Retinal pigment epithelial cell (primary cell): ENCODE measurements around the gene NECTIN1.

ENCODE experiments used
- DNase-seq: peaks from one replicate; pipeline ENCODE4 v3.0.0-alpha.2; 2010; ENCODE audit warnings: low read depth
- H3K4me3 ChIP-seq: 2 replicates; pipeline ENCODE4 v1.5.1; 2011; ENCODE audit warnings: mild to moderate bottlenecking, low read length, control low read depth, moderate library complexity
- TF ChIP-seq, protein P1 (sequence below): conservative IDR thresholded peaks from 2 replicates; pipeline ENCODE4 v1.5.1; 2011; ENCODE audit warnings: low read depth, low read length, control low read depth, inconsistent platforms

Gene NECTIN1

GRCh38 chr11:119728651-119729580 lies at the start of gene NECTIN1:
TSS of gene NECTIN1 (minus strand) at chr11:119729200. CDS start at chr11:119728553, 647 bp downstream.
- TF ChIP-seq, protein P1, sequence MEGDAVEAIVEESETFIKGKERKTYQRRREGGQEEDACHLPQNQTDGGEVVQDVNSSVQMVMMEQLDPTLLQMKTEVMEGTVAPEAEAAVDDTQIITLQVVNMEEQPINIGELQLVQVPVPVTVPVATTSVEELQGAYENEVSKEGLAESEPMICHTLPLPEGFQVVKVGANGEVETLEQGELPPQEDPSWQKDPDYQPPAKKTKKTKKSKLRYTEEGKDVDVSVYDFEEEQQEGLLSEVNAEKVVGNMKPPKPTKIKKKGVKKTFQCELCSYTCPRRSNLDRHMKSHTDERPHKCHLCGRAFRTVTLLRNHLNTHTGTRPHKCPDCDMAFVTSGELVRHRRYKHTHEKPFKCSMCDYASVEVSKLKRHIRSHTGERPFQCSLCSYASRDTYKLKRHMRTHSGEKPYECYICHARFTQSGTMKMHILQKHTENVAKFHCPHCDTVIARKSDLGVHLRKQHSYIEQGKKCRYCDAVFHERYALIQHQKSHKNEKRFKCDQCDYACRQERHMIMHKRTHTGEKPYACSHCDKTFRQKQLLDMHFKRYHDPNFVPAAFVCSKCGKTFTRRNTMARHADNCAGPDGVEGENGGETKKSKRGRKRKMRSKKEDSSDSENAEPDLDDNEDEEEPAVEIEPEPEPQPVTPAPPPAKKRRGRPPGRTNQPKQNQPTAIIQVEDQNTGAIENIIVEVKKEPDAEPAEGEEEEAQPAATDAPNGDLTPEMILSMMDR = peak; percentile 75
- peak within 1 kb of the TSS; percentile 72 for H3K4me3 ChIP-seq
- DNase-seq = peak; percentile 49

DNA sequence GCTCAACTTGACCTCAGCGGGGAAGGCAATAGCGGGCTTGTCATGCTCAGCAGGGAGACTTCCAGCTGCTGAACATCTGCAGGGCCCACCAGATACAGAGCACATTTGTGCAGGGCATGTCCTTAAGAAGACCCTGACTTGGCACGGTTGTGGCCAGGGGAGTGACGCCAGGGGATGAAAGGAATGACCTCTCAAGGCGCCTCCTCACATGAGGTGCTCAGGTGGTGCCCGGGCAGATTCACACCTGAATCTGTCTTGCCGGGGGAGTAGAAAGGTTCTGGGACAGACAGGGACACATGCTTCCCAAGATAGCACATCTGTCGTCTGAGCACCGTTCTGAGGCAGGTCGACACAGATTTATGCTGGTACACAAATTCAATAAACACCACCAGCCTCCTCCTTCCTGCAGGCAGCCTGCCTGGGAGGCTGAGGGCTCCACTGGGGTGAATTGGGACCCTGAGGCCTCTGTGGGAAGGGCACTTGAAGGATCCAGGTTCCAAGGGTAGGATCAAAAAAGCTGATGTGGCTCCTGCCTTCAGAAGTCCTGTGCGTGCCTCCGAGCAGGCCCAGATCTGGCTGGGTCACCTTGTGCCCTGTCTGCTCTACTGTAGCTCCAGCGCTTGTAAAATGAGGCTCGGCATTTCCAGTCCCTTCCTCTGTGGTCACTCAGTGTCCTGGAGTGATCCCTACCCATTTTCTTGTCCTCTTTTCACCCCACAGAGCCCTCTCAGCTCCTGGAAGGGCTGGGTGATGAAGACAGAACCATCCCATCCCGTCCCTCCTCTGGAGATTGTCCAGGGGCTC lies 49.6 kb upstream of the NECTIN1 start:
- no peak overlapping the region for H3K4me3 ChIP-seq
- TF ChIP-seq, protein P1 = no peak
- no peak for DNase-seq

DNA sequence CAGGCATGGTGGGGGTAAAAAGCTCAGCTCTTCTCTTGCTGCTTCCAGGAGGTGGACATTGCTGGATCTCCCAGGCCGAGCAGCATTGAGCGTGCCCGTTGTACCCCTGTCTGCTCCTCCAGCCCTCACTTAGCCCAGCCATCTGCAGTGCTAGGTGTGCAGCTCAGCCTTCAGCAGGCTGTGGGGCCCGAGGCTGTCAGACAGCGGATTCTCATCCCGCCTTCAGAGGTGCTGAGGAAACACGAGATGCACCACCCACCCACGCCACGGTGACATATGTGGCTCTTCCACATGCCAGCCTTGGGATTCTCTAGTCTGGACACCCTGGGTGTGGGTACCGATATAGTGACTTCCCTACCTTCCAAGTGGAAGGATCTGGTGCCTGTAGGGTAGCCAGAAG lies 48.9 kb upstream of the NECTIN1 start:
- no peak for DNase-seq
- no peak overlapping the region for H3K4me3 ChIP-seq
- TF ChIP-seq, protein P1 = no peak

DNA sequence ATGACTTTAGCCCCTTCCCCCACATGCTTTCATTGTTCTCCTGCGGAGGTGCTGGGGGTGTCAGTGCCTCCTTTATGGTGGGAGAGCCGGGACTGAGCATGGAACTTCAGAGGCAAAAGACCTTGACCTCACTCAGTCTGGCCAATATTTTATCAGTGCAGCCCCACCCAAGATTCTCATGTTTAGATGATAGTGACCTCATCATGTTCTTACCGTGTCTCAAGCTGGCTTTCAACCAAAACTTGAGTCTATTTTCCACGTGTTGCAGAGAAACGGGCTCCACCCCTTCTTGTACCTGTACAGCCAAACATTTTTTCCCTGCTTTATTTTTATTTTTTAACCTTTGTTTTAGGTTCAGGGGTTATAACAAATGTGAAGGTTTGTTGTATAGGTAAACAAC lies 47.7 kb upstream of the NECTIN1 start:
- H3K4me3 ChIP-seq = no peak overlapping the region
- DNase-seq = no peak
- TF ChIP-seq, protein P1 = no peak

GRCh38 chr11:119776031-119776636 lies 47.1 kb upstream of the NECTIN1 start:
- TF ChIP-seq, protein P1 = no peak

GRCh38 chr11:119774172-119774763 lies 45.3 kb upstream of the NECTIN1 start:
- TF ChIP-seq, protein P1 = no peak
- H3K4me3 ChIP-seq = no peak overlapping the region
- no peak for DNase-seq

More at GRCh38 chr11:119776031-119776636, 47.1 kb upstream of the NECTIN1 start:
- H3K4me3 ChIP-seq = no peak overlapping the region
- no peak for DNase-seq
